ENCODE results near the gene MAEL. TPM values are rescaled to one million over a fixed set of nuclear protein-coding genes. Genes with fewer than 3 reads are reported as not detected.

MAEL gene
- total and polyA plus RNA-seq, 2 experiments from 2014 or later, result 0.76 to 0.95 TPM

GRCh38 chr1:167011560-167012191 is 22.6 kb downstream of the MAEL start (continued):
- no peak for TF ChIP-seq EZH2 (IDR thresholded peaks at IDR 0.05; ENCODE audit: low read depth, unreplicated experiment)
- no peak for TF ChIP-seq EZH2phosphoT487 (IDR thresholded peaks at IDR 0.05; ENCODE audit: unreplicated experiment)
- TF ChIP-seq STAT1 (IDR thresholded peaks at IDR 0.05; ENCODE audit: unreplicated experiment), result no peak

DNA sequence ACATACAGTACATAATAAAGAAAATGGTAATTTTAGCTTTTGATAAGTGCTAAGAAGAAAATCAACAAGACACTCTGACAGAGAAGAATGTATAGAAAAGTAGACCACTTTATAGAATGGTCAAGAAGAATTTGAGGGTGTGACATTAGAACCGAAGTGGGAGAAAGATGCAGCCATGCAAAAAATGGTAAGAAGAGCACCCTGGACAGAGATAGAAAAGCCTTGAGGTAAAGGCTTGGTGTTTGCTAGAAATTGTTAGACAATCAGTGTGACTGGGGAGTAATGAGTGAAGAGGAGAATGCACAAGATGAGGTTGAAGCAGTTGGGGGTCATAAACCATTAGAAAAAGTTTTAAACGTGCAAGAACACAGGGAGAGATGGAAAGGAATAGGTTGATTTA is 23.5 kb downstream of the MAEL start:
- no peak overlapping the region for H3K4me2 ChIP-seq
- H3K36me3 ChIP-seq (ENCODE audit: insufficient read depth), result no peaks in the 10 kb centered on the region
- no peaks in the 10 kb centered on the region for H3F3A ChIP-seq (replicated peaks; ENCODE audit: low read depth)
- ATAC-seq (no peak), DNase-seq (ENCODE audit: low spot score) (no peak)
- no peak for TF ChIP-seq STAT1 (IDR thresholded peaks at IDR 0.05; ENCODE audit: unreplicated experiment)
- TF ChIP-seq EZH2 (IDR thresholded peaks at IDR 0.05; ENCODE audit: low read depth, unreplicated experiment), result no peak
- no peak for TF ChIP-seq ZNF114 (CRISPR knock-in tag; IDR thresholded peaks at IDR 0.05)
- TF ChIP-seq EZH2phosphoT487 (IDR thresholded peaks at IDR 0.05; ENCODE audit: unreplicated experiment), result no peak
- TF ChIP-seq ZNF331 (CRISPR knock-in tag; IDR thresholded peaks at IDR 0.05; ENCODE audit: low read depth), result no peak
- no peak for TF ChIP-seq CREB1 (CRISPR knock-in tag; IDR thresholded peaks at IDR 0.05; ENCODE audit: low read depth)
- TF ChIP-seq POLR2AphosphoS5 (IDR thresholded peaks at IDR 0.05; ENCODE audit: low read depth), result no peak
- no peak for TF ChIP-seq CTCF (conservative IDR thresholded peaks at IDR 0.05; ENCODE audit: low read depth in 2 of 2)
- no peak for TF ChIP-seq NANOG (IDR thresholded peaks at IDR 0.05; ENCODE audit: borderline replicate concordance)
- TF ChIP-seq, protein P1, sequence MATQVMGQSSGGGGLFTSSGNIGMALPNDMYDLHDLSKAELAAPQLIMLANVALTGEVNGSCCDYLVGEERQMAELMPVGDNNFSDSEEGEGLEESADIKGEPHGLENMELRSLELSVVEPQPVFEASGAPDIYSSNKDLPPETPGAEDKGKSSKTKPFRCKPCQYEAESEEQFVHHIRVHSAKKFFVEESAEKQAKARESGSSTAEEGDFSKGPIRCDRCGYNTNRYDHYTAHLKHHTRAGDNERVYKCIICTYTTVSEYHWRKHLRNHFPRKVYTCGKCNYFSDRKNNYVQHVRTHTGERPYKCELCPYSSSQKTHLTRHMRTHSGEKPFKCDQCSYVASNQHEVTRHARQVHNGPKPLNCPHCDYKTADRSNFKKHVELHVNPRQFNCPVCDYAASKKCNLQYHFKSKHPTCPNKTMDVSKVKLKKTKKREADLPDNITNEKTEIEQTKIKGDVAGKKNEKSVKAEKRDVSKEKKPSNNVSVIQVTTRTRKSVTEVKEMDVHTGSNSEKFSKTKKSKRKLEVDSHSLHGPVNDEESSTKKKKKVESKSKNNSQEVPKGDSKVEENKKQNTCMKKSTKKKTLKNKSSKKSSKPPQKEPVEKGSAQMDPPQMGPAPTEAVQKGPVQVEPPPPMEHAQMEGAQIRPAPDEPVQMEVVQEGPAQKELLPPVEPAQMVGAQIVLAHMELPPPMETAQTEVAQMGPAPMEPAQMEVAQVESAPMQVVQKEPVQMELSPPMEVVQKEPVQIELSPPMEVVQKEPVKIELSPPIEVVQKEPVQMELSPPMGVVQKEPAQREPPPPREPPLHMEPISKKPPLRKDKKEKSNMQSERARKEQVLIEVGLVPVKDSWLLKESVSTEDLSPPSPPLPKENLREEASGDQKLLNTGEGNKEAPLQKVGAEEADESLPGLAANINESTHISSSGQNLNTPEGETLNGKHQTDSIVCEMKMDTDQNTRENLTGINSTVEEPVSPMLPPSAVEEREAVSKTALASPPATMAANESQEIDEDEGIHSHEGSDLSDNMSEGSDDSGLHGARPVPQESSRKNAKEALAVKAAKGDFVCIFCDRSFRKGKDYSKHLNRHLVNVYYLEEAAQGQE (IDR thresholded peaks at IDR 0.05; ENCODE audit: unreplicated experiment), result no peak
- TF ChIP-seq ZNF462 (CRISPR knock-in tag; IDR thresholded peaks at IDR 0.05), result no peak
- no peak for TF ChIP-seq JUNB (IDR thresholded peaks at IDR 0.05; ENCODE audit: unreplicated experiment)
- TF ChIP-seq ETS1 (IDR thresholded peaks at IDR 0.05), result no peak
- H4K20me1 ChIP-seq (replicated peaks; ENCODE audit: insufficient read depth), result no peaks in the 10 kb centered on the region
- no peaks in the 10 kb centered on the region for H3K79me2 ChIP-seq (replicated peaks; ENCODE audit: insufficient read depth)
- Mint-ChIP-seq H3K4me1 (no peaks in the 10 kb centered on the region), H3K4me3 (no peak overlapping the region), H3K27me3 (ENCODE audit: insufficient read depth, low read depth, poor library complexity) (no peaks in the 10 kb centered on the region), H3K9me3 (no peaks in the 10 kb centered on the region), H3K36me3 (ENCODE audit: low read depth) (no peaks in the 10 kb centered on the region), H3K27ac (no peak overlapping the region)
- no peak overlapping the region for H3K4me3 ChIP-seq
- no peaks in the 10 kb centered on the region for H3K9me2 ChIP-seq (ENCODE audit: insufficient read depth)
- H2AFZ ChIP-seq, result no peak overlapping the region
- H3K4me1 ChIP-seq (ENCODE audit: insufficient read depth), result no peaks in the 10 kb centered on the region
- H3K27me3 ChIP-seq (ENCODE audit: insufficient read depth), result no peaks in the 10 kb centered on the region
- H3K27ac ChIP-seq (ENCODE audit: low read depth), result no peak overlapping the region
